IPS DF 6.9 (cell line): ENCODE measurements around the gene CES4A.

Source experiments
- DNase-seq: peaks from one replicate; pipeline ENCODE4 v3.0.0-alpha.2; 2013; ENCODE audit warnings: low read depth, low spot score
- H3K27ac ChIP-seq: one replicate; pipeline ENCODE4 v1.5.1; 2013; ENCODE audit warnings: low read length, control low read depth
- H3K27me3 ChIP-seq: 2 replicates; pipeline ENCODE4 v1.6.1; 2013; ENCODE audit warnings: mild to moderate bottlenecking, low read length; ENCODE audit not compliant: control insufficient read depth, insufficient read depth
- H3K36me3 ChIP-seq: 2 replicates; pipeline ENCODE4 v1.6.1; 2013; ENCODE audit warnings: low read length; ENCODE audit not compliant: control insufficient read depth, insufficient read depth
- H3K4me1 ChIP-seq: 2 replicates; pipeline ENCODE4 v1.6.1; 2013; ENCODE audit warnings: low read length; ENCODE audit not compliant: control insufficient read depth, insufficient read depth
- H3K4me3 ChIP-seq: 2 replicates; pipeline ENCODE4 v1.5.1; 2013; ENCODE audit warnings: mild to moderate bottlenecking, low read length
- H3K9me3 ChIP-seq: 2 replicates; pipeline ENCODE4 v1.6.1; 2013; ENCODE audit warnings: low read length, inconsistent platforms; ENCODE audit not compliant: control insufficient read depth, insufficient read depth
- WGBS: extraction: QIAGEN DNeasy Blood & Tissue Kit; methylation state at CpG from one replicate; pipeline ENCODE4 v1.1.7; 2013; ENCODE audit warnings: mixed read lengths, missing lambda C conversion rate; ENCODE audit not compliant: insufficient read length, insufficient coverage; 5-methylcytosine and 5-hydroxymethylcytosine counted together

Gene CES4A

DNA sequence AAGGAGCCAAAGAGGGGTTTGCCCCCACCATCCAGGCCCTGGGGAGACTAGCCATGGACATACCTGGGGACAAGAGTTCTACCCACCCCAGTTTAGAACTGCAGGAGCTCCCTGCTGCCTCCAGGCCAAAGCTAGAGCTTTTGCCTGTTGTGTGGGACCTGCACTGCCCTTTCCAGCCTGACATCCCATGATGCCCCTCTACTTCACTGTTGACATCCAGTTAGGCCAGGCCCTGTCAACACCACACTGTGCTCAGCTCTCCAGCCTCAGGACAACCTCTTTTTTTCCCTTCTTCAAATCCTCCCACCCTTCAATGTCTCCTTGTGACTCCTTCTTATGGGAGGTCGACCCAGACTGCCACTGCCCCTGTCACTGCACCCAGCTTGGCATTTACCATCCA, 20.8 kb downstream of the CES4A start:
- Histone ChIP-seq H3K9me3 (no peaks in the 10 kb centered on the region), H3K27ac (no peak overlapping the region), H3K4me1 (no peaks in the 10 kb centered on the region), H3K4me3 (no peak overlapping the region), H3K27me3 (peaks cover 8% of the 10 kb centered on the region; the same call in 1 of the 2 replicates), H3K36me3 (no peaks in the 10 kb centered on the region)
- no CpG with 5 or more reads among the region's 1 CpG for WGBS
- no peak for DNase-seq

GRCh38 chr16:67011274-67011673, 22.9 kb downstream of the CES4A start:
- no CpG with 5 or more reads among the region's 2 CpGs for WGBS
- no peaks in the 10 kb centered on the region; the same call in 1 of the 2 replicates for H3K4me1 ChIP-seq
- no peak overlapping the region for H3K4me3 ChIP-seq
- H3K36me3 ChIP-seq: no peaks in the 10 kb centered on the region
- no peak for DNase-seq
- H3K27ac ChIP-seq: no peak overlapping the region
- H3K27me3 ChIP-seq: peaks cover 18% of the 10 kb centered on the region
- no peaks in the 10 kb centered on the region for H3K9me3 ChIP-seq

DNA sequence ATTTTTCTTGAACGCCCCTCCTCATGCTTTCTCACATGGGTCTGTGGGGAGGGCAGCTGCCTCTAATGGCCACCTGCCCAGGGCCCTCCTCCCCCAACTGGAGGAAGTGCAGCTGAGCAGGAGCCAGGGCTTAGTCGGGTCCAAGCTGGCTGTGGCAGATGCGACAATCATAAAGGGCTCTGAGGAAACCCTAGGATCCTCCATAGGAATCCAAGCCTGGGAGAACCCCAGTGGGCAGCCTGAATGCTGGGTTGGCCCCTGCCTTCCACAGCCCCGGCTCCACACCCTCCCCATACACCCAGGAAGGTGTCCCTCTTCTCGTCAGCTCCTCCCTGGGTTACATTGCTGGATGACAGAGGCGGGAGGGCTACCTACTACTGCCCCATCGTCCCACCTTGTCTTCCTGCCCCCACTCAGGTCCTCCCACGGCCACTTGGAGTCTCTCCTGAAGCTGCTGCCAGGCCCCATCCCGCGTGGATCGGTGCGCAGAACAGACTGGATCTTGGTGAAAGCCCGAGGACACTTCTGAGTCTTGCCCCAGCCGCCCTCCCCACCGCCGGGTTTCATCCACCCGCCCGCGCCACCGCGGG, 24.9 kb downstream of the CES4A start:
- Histone ChIP-seq H3K27me3 (peaks cover 18% of the 10 kb centered on the region), H3K9me3 (no peaks in the 10 kb centered on the region), H3K27ac (no peak overlapping the region), H3K36me3 (no peaks in the 10 kb centered on the region), H3K4me3 (peak overlapping the region; percentile 34; the same call in 1 of the 2 replicates), H3K4me1 (no peaks in the 10 kb centered on the region; the same call in 1 of the 2 replicates)
- WGBS: no CpG with 5 or more reads among the region's 21 CpGs
- DNase-seq: no peak

- Histone ChIP-seq H3K9me3 (no peaks in the 10 kb centered on the region), H3K4me1 (no peaks in the 10 kb centered on the region; the same call in 1 of the 2 replicates), H3K27me3 (peaks cover 18% of the 10 kb centered on the region), H3K36me3 (no peaks in the 10 kb centered on the region), H3K27ac (no peak overlapping the region), H3K4me3 (peak overlapping the region; percentile 34; the same call in 1 of the 2 replicates)
- WGBS: no CpG with 5 or more reads among the region's 70 CpGs
- DNase-seq: no peak
Measured at GRCh38 chr16:67013823-67014633, 25.6 kb downstream of the CES4A start.

- DNase-seq: no peak
- H3K9me3 ChIP-seq: no peaks in the 10 kb centered on the region
- no peaks in the 10 kb centered on the region; the same call in 1 of the 2 replicates for H3K4me1 ChIP-seq
- WGBS: no CpG with 5 or more reads among the region's 6 CpGs
- H3K4me3 ChIP-seq: no peak overlapping the region; the same call in 1 of the 2 replicates
- H3K27ac ChIP-seq: no peak overlapping the region
- H3K36me3 ChIP-seq: no peaks in the 10 kb centered on the region
- peaks cover 18% of the 10 kb centered on the region for H3K27me3 ChIP-seq
Measured at GRCh38 chr16:67014634-67015312, 26.4 kb downstream of the CES4A start.

- no peak for DNase-seq
- no CpG with 5 or more reads among the region's 9 CpGs for WGBS
- Histone ChIP-seq H3K9me3 (no peaks in the 10 kb centered on the region), H3K36me3 (no peaks in the 10 kb centered on the region), H3K4me1 (no peaks in the 10 kb centered on the region; the same call in 1 of the 2 replicates), H3K27me3 (peaks cover 18% of the 10 kb centered on the region), H3K27ac (no peak overlapping the region), H3K4me3 (no peak overlapping the region)
Measured at GRCh38 chr16:67015313-67015731, 26.9 kb downstream of the CES4A start.

DNA sequence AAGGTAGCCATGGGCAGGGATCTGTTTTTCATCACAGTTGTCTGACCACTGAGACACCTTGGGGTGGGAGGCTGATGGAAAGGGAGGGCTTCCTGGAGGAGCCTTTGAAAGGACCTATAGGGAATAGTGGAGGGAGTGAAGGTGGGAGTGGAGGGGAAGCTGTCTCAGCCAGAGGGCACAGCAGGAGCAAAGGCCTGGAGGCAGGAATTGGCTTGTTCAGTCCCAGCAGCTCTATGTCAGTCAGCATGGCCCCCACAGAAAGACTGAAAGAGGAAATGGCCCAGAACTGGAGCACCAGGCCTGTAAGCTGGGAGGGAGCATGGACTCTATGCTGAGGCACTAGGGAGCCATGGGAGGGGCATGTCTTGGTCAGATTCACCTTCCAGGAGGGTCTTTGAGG, 27.8 kb downstream of the CES4A start:
- H3K4me1 ChIP-seq: no peaks in the 10 kb centered on the region; the same call in 1 of the 2 replicates
- H3K36me3 ChIP-seq: no peaks in the 10 kb centered on the region
- no peak for DNase-seq
- H3K4me3 ChIP-seq: no peak overlapping the region
- no peak overlapping the region for H3K27ac ChIP-seq
- no peaks in the 10 kb centered on the region for H3K9me3 ChIP-seq
- peaks cover 18% of the 10 kb centered on the region for H3K27me3 ChIP-seq

DNA sequence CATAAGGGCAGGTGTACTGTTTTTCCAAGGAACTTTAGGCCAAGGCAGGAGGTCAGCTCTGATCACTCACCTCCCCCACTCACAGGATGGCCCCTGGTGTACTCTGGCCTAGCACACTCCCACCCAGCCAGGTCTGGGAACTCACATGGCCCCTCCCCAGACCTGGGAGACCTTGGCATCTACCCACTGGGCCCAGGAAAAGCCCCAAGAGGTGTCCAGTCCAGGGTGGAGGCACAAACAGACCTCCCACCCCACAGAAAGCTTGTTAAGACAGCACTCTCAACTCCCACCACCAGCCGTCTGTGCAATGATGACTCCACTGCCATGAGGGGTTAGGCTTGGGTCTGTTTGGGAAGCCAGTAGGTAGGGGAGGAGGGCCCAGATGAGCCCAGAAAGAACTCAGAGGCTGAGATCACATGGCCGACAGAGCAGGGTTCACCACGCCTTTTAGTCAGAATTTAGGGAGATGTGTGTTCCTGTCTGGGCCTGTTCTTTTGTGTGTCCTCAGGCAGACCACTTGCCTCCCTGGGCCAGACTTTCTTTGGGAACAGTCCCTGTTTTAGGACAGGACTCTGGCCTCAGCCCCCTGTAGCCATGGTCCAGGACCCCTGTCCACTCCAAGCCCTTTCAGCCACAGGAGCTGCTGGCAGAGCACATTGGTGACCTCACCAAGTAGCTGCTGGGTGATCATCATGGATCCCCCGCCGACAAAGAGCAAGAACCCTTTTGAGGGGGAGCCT, 28.5 kb downstream of the CES4A start:
- WGBS: no CpG with 5 or more reads among the region's 5 CpGs
- H3K4me1 ChIP-seq: no peaks in the 10 kb centered on the region; the same call in 1 of the 2 replicates
- H3K9me3 ChIP-seq: no peaks in the 10 kb centered on the region
- no peak overlapping the region for H3K27ac ChIP-seq
- no peaks in the 10 kb centered on the region for H3K36me3 ChIP-seq
- no peak overlapping the region for H3K4me3 ChIP-seq
- peaks cover 18% of the 10 kb centered on the region for H3K27me3 ChIP-seq
- DNase-seq: no peak

DNA sequence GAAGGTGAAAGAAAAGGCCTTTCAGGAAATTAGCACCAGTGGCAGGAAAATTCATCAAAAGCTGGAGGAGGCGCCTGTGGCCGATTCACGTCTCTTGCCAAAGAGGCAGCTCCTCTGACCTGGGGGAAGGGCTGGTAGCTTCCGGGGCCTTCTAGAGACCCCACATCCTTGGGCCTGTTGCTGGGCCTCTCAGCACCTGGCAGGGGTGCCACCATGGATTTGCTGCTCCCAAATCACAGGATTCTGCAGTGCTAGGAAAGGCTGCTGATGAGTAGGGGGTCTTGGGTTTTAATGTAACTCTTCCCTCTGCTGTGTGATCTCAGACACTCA, 29.0 kb downstream of the CES4A start:
- Histone ChIP-seq H3K4me1 (no peaks in the 10 kb centered on the region; the same call in 1 of the 2 replicates), H3K9me3 (no peaks in the 10 kb centered on the region), H3K27me3 (peaks cover 18% of the 10 kb centered on the region), H3K4me3 (no peak overlapping the region), H3K27ac (no peak overlapping the region), H3K36me3 (no peaks in the 10 kb centered on the region)
- DNase-seq: no peak
- no CpG with 5 or more reads among the region's 4 CpGs for WGBS
